ENCODE data around the gene HLCS. TPM values are rescaled to one million over a fixed set of nuclear protein-coding genes. Genes with fewer than 3 reads are reported as not detected.

HLCS gene
- polyA plus RNA-seq, 1 donor (not counting 4 experiments of a cell fraction or from before 2014, with no cell fraction given), result 11.5 TPM

- TF ChIP-seq EZH2 (IDR thresholded peaks at IDR 0.05; ENCODE audit: low read length), result no peak
- no peak for TF ChIP-seq CTCF (optimal IDR thresholded peaks at IDR 0.05 in 1 of 3, IDR thresholded peaks at IDR 0.05 in 1 of 3, conservative IDR thresholded peaks at IDR 0.05 in 1 of 3; ENCODE audit: extremely low read depth in 1 of 3, insufficient read depth in 2 of 3, low read length in 3 of 3)
- H4K20me1 ChIP-seq (ENCODE audit: control insufficient read depth, extremely low read depth, insufficient read depth, low read length), result no peaks in the 10 kb centered on the region
- H3K9me1 ChIP-seq (ENCODE audit: control insufficient read depth, extremely low read depth, insufficient read depth, low read length), result no peaks in the 10 kb centered on the region
- H3K9ac ChIP-seq (ENCODE audit: control insufficient read depth, extremely low read depth, insufficient read depth, low read length), result no peak overlapping the region
- no peak for DNase-seq (ENCODE audit: low read depth, low spot score)
- peaks cover 12% of the 10 kb centered on the region for H3K27me3 ChIP-seq (ENCODE audit: control insufficient read depth, extremely low read depth, insufficient read depth, low read length)
- FAIRE-seq, result no peak
- dilution Hi-C loops (cut with MboI; ENCODE audit: extremely low pct_ligation_motif_present, low sequenced_read_pairs), result no loop called here
- H3K4me2 ChIP-seq (ENCODE audit: control insufficient read depth, extremely low read depth, insufficient read depth, low read depth, low read length), result no peak overlapping the region
- no peak overlapping the region for H2AFZ ChIP-seq (ENCODE audit: control insufficient read depth, low read length)
- H3K27ac ChIP-seq (ENCODE audit: control insufficient read depth, insufficient read depth, low read length), result no peak overlapping the region
- no peaks in the 10 kb centered on the region for H3K4me1 ChIP-seq (ENCODE audit: control insufficient read depth, extremely low read depth, insufficient read depth, low read length)
- no peaks in the 10 kb centered on the region for H3K9me3 ChIP-seq (ENCODE audit: control insufficient read depth, low read depth, low read length)
- no peaks in the 10 kb centered on the region for H3K36me3 ChIP-seq (ENCODE audit: control insufficient read depth in 2 of 2, extremely low read depth in 1 of 2, insufficient read depth in 2 of 2, low read length in 2 of 2)
- no peaks in the 10 kb centered on the region for H3K79me2 ChIP-seq (ENCODE audit: control insufficient read depth, insufficient read depth, low read length)
- no peak overlapping the region for H3K4me3 ChIP-seq (ENCODE audit: control insufficient read depth in 2 of 3, extremely low read depth in 1 of 3, insufficient read depth in 2 of 3, low read depth in 1 of 3, low read length in 3 of 3)
Measured at GRCh38 chr21:36732761-36733160, 233.7 kb downstream of the HLCS start.

- Histone ChIP-seq H2AFZ (ENCODE audit: control insufficient read depth, low read length) (no peak overlapping the region), H3K27me3 (ENCODE audit: control insufficient read depth, extremely low read depth, insufficient read depth, low read length) (peaks cover 12% of the 10 kb centered on the region), H3K9me1 (ENCODE audit: control insufficient read depth, extremely low read depth, insufficient read depth, low read length) (no peaks in the 10 kb centered on the region), H3K4me1 (ENCODE audit: control insufficient read depth, extremely low read depth, insufficient read depth, low read length) (no peaks in the 10 kb centered on the region), H4K20me1 (ENCODE audit: control insufficient read depth, extremely low read depth, insufficient read depth, low read length) (no peaks in the 10 kb centered on the region), H3K4me3 (ENCODE audit: control insufficient read depth in 2 of 3, extremely low read depth in 1 of 3, insufficient read depth in 2 of 3, low read depth in 1 of 3, low read length in 3 of 3) (no peak overlapping the region), H3K9ac (ENCODE audit: control insufficient read depth, extremely low read depth, insufficient read depth, low read length) (no peak overlapping the region), H3K79me2 (ENCODE audit: control insufficient read depth, insufficient read depth, low read length) (no peaks in the 10 kb centered on the region), H3K9me3 (ENCODE audit: control insufficient read depth, low read depth, low read length) (no peaks in the 10 kb centered on the region), H3K4me2 (ENCODE audit: control insufficient read depth, extremely low read depth, insufficient read depth, low read depth, low read length) (no peak overlapping the region), H3K27ac (ENCODE audit: control insufficient read depth, insufficient read depth, low read length) (no peak overlapping the region), H3K36me3 (ENCODE audit: control insufficient read depth in 2 of 2, extremely low read depth in 1 of 2, insufficient read depth in 2 of 2, low read length in 2 of 2) (no peaks in the 10 kb centered on the region)
- no peak for FAIRE-seq
- TF ChIP-seq CTCF (optimal IDR thresholded peaks at IDR 0.05 in 1 of 3, IDR thresholded peaks at IDR 0.05 in 1 of 3, conservative IDR thresholded peaks at IDR 0.05 in 1 of 3; ENCODE audit: extremely low read depth in 1 of 3, insufficient read depth in 2 of 3, low read length in 3 of 3) (no peak), EZH2 (IDR thresholded peaks at IDR 0.05; ENCODE audit: low read length) (no peak)
- dilution Hi-C loops (cut with MboI; ENCODE audit: extremely low pct_ligation_motif_present, low sequenced_read_pairs), result no loop called here
- no peak for DNase-seq (ENCODE audit: low read depth, low spot score)
Measured at GRCh38 chr21:36732217-36732616, 234.3 kb downstream of the HLCS start.
